Upper lobe of right lung (tissue), 1 donor: ENCODE measurements around the gene MEIS2. TPM values are rescaled to one million over a fixed set of nuclear protein-coding genes. Genes with fewer than 3 reads are reported as not detected.

Source experiments
- ATAC-seq: fragments of 200-7000 bp; cut with Tn5 transposase; one replicate; pipeline ENCODE4 v1.9.1; 2020; ENCODE audit warnings: mild to moderate bottlenecking, moderate library complexity
- DNase-seq: peaks from one replicate; pipeline ENCODE4 v3.0.0-alpha.2; 2020
- H3K27ac ChIP-seq: fragments of 200-600 bp; one replicate; pipeline ENCODE4 v1.8.0; 2022
- H3K27me3 ChIP-seq: fragments of 200-600 bp; one replicate; pipeline ENCODE4 v1.8.0; 2022; ENCODE audit warnings: mild to moderate bottlenecking
- H3K36me3 ChIP-seq: fragments of 200-600 bp; one replicate; pipeline ENCODE4 v1.8.0; 2022
- H3K4me1 ChIP-seq: fragments of 200-600 bp; one replicate; pipeline ENCODE4 v1.8.0; 2022
- H3K4me3 ChIP-seq: fragments of 200-600 bp; one replicate; pipeline ENCODE4 v1.8.0; 2022; ENCODE audit warnings: mild to moderate bottlenecking
- H3K9me3 ChIP-seq: fragments of 200-600 bp; one replicate; pipeline ENCODE4 v1.8.0; 2022
- intact Hi-C: fragments of 100-400 bp; cut with DNase I; formaldehyde crosslinking; loops from one replicate; pipeline ENCODE4 v1.11.0; 2022
- total RNA-seq: library from RNA; stranded (reverse); fragmentation: NEBNext Ultra II Directional; extraction: Animal tissue kit (Norgen Biotek cat#: 25700); gene quantifications from one replicate; pipeline ENCODE4 v1.2.1, GENCODE V29; 2021
- TF ChIP-seq, protein P1 (sequence below): fragments of 200-600 bp; IDR thresholded peaks from one replicate; pipeline ENCODE4 v1.8.0; 2022; ENCODE audit warnings: antibody characterized with exemption
- donor health status: DM: no; HTN: yes; CAD: no; lungs with severe emphysema.

The MEIS2 gene
- total RNA-seq, 1 donor from 2014 or later: 26.7 TPM

DNA sequence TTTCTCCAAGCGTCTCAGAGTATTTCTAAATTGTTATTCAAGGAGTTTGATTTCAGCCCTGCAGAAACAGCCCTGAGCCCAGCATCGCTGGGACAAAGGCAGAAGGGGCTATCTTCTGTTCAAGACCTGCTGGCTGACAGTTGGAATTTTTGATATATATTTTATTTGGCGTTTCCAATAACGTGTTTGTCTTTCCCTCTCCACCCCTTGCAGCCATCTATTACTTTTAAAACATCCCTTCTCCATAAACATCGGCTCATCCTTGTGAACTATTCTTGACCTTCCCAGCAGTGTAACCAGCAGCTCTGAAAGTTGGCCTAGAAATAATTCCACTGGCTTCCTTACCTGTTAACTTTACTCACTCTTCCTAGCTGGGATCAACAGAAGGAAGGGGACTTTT lies 5.5 kb upstream of the MEIS2 start:
- TF ChIP-seq, protein P1, sequence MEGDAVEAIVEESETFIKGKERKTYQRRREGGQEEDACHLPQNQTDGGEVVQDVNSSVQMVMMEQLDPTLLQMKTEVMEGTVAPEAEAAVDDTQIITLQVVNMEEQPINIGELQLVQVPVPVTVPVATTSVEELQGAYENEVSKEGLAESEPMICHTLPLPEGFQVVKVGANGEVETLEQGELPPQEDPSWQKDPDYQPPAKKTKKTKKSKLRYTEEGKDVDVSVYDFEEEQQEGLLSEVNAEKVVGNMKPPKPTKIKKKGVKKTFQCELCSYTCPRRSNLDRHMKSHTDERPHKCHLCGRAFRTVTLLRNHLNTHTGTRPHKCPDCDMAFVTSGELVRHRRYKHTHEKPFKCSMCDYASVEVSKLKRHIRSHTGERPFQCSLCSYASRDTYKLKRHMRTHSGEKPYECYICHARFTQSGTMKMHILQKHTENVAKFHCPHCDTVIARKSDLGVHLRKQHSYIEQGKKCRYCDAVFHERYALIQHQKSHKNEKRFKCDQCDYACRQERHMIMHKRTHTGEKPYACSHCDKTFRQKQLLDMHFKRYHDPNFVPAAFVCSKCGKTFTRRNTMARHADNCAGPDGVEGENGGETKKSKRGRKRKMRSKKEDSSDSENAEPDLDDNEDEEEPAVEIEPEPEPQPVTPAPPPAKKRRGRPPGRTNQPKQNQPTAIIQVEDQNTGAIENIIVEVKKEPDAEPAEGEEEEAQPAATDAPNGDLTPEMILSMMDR: no peak
- Histone ChIP-seq H3K9me3 (no peaks in the 10 kb centered on the region), H3K4me3 (no peak overlapping the region), H3K4me1 (no peaks in the 10 kb centered on the region), H3K36me3 (no peaks in the 10 kb centered on the region), H3K27me3 (peaks cover 60% of the 10 kb centered on the region), H3K27ac (no peak overlapping the region)
- ATAC-seq: no peak
- DNase-seq: no peak
- intact Hi-C loops: no loop called here

DNA sequence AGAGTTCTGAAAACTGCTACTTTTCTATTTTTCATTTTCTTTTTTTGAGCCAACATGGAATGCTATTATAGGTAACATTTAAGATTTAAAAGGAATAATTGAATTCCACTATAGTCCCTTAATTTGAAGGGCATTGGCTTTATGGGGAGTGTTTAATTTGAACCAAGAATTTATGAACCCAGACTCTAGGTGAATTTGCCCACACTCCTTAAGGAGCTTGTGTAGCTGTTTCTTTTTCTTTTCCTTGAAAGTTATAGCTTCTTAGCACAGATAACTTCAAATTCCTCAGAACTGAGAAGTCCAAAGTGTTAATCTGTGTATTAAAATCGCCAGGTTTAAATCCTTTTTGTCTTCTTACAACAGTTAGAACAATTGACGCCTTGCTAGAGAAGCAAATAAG lies 4.7 kb upstream of the MEIS2 start:
- Histone ChIP-seq H3K27me3 (peaks cover 51% of the 10 kb centered on the region), H3K4me3 (no peak overlapping the region)
- intact Hi-C loops: no loop called here

DNA sequence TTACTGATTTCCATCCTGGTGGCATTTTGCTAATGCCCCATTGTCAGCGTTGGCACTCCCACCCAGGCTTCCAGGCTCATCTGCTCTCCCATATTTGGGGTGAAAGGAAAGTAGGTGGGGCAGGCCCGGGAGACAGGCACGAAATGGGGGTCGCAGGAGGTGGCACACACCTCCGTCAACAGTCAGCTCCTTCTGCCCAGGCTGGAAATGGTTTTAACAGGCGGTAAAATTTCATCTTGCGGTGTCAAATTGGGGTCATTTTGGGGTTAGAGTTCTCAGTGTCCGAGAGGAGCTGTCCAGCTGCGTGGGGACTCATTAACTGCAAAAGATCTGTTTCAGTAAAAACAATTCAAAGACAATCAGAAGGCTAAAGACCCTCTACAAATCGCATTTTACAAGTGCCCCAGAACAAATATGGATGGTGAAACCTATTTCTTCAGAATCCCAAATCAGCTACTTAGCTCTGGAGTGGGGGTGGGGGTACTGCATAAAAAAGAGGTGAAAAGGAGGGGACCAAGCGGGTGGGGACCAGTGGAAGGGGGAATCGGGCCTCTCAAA lies 4.2 kb upstream of the MEIS2 start:
- no peak for ATAC-seq
- no peak overlapping the region for H3K27ac ChIP-seq
- TF ChIP-seq, protein P1: no peak
- intact Hi-C loops: no loop called here
- H3K27me3 ChIP-seq: peaks cover 46% of the 10 kb centered on the region
- no peak for DNase-seq
- no peaks in the 10 kb centered on the region for H3K36me3 ChIP-seq
- no peak overlapping the region for H3K4me3 ChIP-seq
- H3K9me3 ChIP-seq: no peaks in the 10 kb centered on the region
- no peaks in the 10 kb centered on the region for H3K4me1 ChIP-seq

More for the DNA sequence above, 4.7 kb upstream of the MEIS2 start:
- Histone ChIP-seq H3K36me3 (no peaks in the 10 kb centered on the region), H3K9me3 (no peaks in the 10 kb centered on the region), H3K4me1 (no peaks in the 10 kb centered on the region), H3K27ac (no peak overlapping the region)
- TF ChIP-seq, protein P1: no peak
- ATAC-seq (no peak), DNase-seq (no peak)

DNA sequence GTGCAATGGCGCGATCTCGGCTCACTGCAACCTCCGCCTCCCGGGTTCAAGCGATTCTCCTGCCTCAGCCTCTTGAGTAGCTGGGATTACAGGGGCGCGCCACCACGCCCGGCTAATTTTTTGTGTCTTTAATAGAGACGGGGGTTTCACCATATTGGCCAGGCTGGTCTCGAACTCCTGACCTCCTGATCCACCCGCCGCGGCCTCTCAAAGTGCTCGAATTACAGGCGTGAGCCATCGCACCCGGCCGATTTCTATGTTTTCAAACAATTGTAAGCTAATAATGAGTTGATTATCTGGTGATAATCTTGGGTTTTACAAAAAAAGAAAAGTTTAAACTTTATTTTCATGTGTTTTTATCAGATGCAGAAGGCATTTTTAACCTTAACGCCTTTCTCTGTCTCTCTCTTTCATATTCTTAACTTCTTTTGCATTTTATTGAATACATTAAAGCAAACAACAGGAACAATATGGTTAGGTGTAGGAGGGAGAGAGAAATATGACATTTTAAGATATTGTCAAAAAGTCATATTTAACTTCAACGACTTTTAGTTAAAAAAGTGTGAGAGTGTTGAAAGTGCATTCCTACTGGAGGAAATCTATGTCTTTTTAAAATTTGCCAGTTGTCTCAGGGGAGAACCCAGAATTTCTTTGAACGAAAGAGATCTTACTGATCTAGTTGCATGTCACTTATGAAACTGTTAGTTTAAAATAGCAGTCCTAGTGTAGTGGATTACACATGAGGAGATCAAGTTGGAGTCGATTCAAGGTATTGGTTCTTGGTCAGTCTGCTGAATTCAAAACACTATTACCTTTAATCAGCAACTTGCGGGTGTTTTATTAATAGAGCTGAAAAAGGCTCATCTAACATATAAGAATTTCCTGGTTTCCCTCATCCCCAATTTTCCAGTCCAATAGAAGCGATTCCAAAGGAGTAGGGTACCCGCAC lies 3.4 kb upstream of the MEIS2 start:
- intact Hi-C loops: no loop called here
- no peak overlapping the region for H3K4me3 ChIP-seq

DNA sequence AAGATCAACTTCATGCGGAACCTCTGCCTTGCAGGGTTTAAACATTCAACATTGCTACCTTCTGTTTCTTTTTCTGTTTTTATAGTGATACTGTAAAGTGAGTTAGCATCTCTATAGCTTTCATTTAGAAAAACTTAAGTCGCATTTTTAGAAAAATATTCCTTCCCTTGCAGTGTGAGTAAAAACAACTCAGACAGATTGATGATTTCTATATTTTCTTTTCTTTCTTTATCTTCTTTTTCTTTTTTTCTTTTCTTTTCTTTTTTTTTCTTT lies 2.8 kb upstream of the MEIS2 start:
- H3K27me3 ChIP-seq: peaks cover 34% of the 10 kb centered on the region
- no peak overlapping the region for H3K27ac ChIP-seq

More for the DNA sequence above, 3.4 kb upstream of the MEIS2 start:
- H3K36me3 ChIP-seq: no peaks in the 10 kb centered on the region
- DNase-seq (no peak), ATAC-seq (no peak)
- H3K4me1 ChIP-seq: no peaks in the 10 kb centered on the region
- H3K27me3 ChIP-seq: peaks cover 40% of the 10 kb centered on the region
- TF ChIP-seq, protein P1: no peak
- H3K9me3 ChIP-seq: no peaks in the 10 kb centered on the region
- no peak overlapping the region for H3K27ac ChIP-seq

More for the DNA sequence above, 2.8 kb upstream of the MEIS2 start:
- TF ChIP-seq, protein P1: no peak
- H3K4me1 ChIP-seq: no peaks in the 10 kb centered on the region
- peak overlapping the region; percentile 76 for H3K4me3 ChIP-seq
- intact Hi-C loops: no loop called here
- ATAC-seq (no peak), DNase-seq (no peak)
- H3K36me3 ChIP-seq: no peaks in the 10 kb centered on the region
- H3K9me3 ChIP-seq: no peaks in the 10 kb centered on the region
